ENCODE measurements around the gene CYP1A1. TPM values are rescaled to one million over a fixed set of nuclear protein-coding genes. Genes with fewer than 3 reads are reported as not detected.

Gene CYP1A1, protein sequence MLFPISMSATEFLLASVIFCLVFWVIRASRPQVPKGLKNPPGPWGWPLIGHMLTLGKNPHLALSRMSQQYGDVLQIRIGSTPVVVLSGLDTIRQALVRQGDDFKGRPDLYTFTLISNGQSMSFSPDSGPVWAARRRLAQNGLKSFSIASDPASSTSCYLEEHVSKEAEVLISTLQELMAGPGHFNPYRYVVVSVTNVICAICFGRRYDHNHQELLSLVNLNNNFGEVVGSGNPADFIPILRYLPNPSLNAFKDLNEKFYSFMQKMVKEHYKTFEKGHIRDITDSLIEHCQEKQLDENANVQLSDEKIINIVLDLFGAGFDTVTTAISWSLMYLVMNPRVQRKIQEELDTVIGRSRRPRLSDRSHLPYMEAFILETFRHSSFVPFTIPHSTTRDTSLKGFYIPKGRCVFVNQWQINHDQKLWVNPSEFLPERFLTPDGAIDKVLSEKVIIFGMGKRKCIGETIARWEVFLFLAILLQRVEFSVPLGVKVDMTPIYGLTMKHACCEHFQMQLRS
- 1.0 and 1.9 TPM in 2 replicates for total RNA-seq

DNA sequence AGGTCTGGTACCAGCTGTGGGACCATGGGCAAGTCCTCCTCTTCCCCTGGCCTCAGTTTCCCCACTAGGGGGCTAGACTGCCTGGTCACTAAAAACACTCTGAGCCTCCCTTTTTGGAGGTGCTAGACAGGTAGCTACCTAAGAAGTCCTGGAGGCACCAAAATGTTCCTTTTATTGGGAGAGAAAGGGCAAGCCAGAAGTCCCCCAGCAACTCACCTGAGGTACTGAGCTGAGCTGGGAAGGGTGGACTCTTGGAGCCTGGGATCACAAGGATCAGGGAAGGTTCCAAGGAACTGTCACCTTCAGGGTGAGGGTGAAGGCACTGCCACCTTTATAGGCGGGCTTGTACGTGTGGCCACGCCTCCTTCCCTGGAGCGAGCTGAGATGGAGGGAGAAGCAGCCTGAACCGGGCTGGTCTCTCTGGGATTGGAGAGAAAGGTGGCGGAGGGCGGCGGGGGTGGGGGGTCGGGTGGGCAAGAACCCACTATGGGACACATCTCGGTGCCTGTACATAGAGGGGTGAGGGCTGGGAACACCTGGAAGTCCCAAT is at the start of gene CYP1A1:
CYP1A1 (minus strand) TSS at position 304 of the 550 bp plus-strand sequence. CDS start 2,431 bp downstream, outside the sequence.

DNA sequence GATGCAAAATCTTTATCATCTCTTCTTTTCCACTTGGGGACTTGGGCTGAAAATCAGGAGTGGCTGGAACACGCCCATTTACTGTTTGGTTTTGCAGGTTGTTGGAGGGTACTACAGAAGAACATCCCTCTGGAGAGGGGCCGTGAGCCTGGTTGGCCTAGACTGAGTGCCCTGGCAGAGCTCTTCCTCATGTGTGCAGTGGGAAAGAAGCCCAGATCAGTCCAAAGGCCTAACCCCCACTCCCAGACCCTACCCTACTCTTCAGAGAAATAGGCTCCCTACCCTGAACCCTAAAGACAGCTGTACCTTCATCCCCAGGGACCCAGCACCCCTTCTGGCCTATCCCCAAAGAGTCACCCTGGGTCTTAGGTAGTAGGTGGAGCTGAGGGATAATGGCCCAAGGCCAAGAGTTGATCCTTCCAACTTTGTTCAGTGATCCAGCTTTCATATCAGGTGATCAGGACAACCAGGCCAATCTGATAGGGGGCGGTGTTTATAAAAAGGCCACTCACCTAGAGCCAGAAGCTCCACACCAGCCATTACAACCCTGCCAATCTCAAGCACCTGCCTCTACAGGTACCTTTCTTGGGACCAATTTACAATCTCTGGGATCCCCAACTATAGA is 23.1 kb upstream of the CYP1A1 start, which contains the start of gene CYP1A2:
CYP1A2 (plus strand) TSS at position 524 of the 625 bp plus-strand sequence. CDS start 894 bp downstream, outside the sequence.

DNA sequence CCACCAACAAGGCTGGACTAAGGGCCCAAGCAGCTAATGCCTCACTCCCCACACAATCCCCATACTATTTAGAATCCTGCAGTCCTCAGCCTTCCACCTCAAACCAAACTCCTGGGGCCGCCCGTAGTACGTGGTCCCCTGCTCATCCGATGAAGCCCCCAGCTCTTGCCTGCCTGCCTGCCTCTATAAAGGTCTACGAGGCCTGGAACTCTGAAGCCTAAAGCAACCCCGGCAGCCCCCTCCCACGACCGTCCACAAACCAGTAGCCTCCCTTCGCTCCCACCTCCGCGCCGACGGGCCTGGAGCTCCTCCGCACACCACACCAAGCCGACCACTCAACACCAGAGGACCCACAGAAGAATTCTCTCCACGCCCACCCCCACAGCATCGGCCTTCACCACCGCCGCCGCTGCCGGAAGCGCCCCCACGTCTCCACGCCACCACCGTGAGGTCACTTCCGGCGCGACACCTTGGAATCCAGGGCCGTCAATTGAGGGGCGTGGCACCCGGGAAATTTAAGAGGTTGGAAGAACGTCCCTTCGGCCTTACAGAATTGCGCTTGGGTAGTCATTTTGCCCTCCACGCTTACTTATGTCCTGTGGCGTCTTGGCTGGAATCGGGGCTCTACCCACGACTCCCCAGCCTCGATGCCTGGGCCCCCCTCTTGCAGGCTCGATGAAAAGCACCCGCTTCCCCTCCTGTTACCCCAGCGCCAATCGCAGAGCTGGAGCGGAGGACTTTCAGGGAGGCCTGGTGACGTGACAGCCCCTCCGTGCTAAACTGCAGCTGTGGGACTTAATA is 29.5 kb downstream of the CYP1A1 start, which contains the start of gene EDC3:
EDC3 (minus strand) TSS at position 428 of the 801 bp plus-strand sequence. CDS start 20,900 bp downstream, outside the sequence.

Other genes starting within 250 kb of the CYP1A1 start
- 4.0 and 6.8 TPM in 2 replicates for gene ARID3B, start 184.3 kb downstream of the CYP1A1 start, total RNA-seq
- 57.0 and 77.5 TPM in 2 replicates for gene CLK3, start 109.7 kb downstream of the CYP1A1 start, total RNA-seq
- 10.0 and 12.6 TPM in 2 replicates for gene EDC3, start 29.5 kb downstream of the CYP1A1 start, total RNA-seq
- not detected in 2 replicates for gene CYP1A2, start 23.3 kb upstream of the CYP1A1 start, total RNA-seq
- gene CSK, start 56.6 kb upstream of the CYP1A1 start, total RNA-seq: 29.5 and 31.6 TPM in 2 replicates
- gene LMAN1L, start 87.3 kb upstream of the CYP1A1 start, total RNA-seq: not detected in 2 replicates
- gene CPLX3, start 101.1 kb upstream of the CYP1A1 start, total RNA-seq: not detected in 2 replicates
- 17.4 and 18.7 TPM in 2 replicates for gene ULK3, start 117.6 kb upstream of the CYP1A1 start, total RNA-seq
- 33.7 and 51.1 TPM in 2 replicates for gene SCAMP2, start 147.8 kb upstream of the CYP1A1 start, total RNA-seq
- 41.4 and 53.0 TPM in 2 replicates for gene MPI, start 164.5 kb upstream of the CYP1A1 start, total RNA-seq
- 21.5 and 29.6 TPM in 2 replicates for gene FAM219B, start 181.3 kb upstream of the CYP1A1 start, total RNA-seq
- 129 and 180 TPM in 2 replicates for gene COX5A, start 212.5 kb upstream of the CYP1A1 start, total RNA-seq
- gene RPP25, start 231.2 kb upstream of the CYP1A1 start, total RNA-seq: 1.6 and 3.7 TPM in 2 replicates

All from hair follicular keratinocyte (primary cell).